ENCODE measurements around the gene CD180. TPM values are rescaled to one million over a fixed set of nuclear protein-coding genes. Genes with fewer than 3 reads are reported as not detected.

Gene CD180
- total and polyA plus RNA-seq, 5 donors from 2014 or later: 0.06 to 0.37 (median 0.11) TPM; not detected in 2

- Mint-ChIP-seq H3K27me3 (no peaks in the 10 kb centered on the region), H3K4me3 (no peak overlapping the region), H3K27ac (no peak overlapping the region), H3K36me3 (peaks cover 52% of the 10 kb centered on the region), H3K9me3 (no peaks in the 10 kb centered on the region), H3K4me1 (no peaks in the 10 kb centered on the region)
- Histone ChIP-seq H3K27ac (ENCODE audit: insufficient read depth, low read length, poor library complexity, severe bottlenecking) (no peak overlapping the region), H3K36me3 (ENCODE audit: control insufficient read depth, insufficient read depth, low read length) (peaks cover 71% of the 10 kb centered on the region), H3K9me3 (ENCODE audit: control insufficient read depth in 2 of 2, low read length in 2 of 2) (no peaks in the 10 kb centered on the region), H3K4me3 (ENCODE audit: low read depth, low read length) (no peak overlapping the region), H3K4me1 (ENCODE audit: control insufficient read depth, insufficient read depth, low read length, poor library complexity, severe bottlenecking) (no peaks in the 10 kb centered on the region), H3K27me3 (ENCODE audit: control insufficient read depth, insufficient read depth, low read length) (no peaks in the 10 kb centered on the region)
- no peak for ATAC-seq (ENCODE audit: low read depth in 2 of 2)
- no peak for DNase-seq
Observed at GRCh38 chr5:67135381-67135984, 61.1 kb downstream of the CD180 start.

- Mint-ChIP-seq H3K4me3 (no peak overlapping the region), H3K27me3 (no peaks in the 10 kb centered on the region), H3K27ac (no peak overlapping the region), H3K4me1 (no peaks in the 10 kb centered on the region), H3K9me3 (no peaks in the 10 kb centered on the region), H3K36me3 (peaks cover 43% of the 10 kb centered on the region)
- Histone ChIP-seq H3K4me1 (ENCODE audit: control insufficient read depth, insufficient read depth, low read length, poor library complexity, severe bottlenecking) (no peaks in the 10 kb centered on the region), H3K27me3 (ENCODE audit: control insufficient read depth, insufficient read depth, low read length) (no peaks in the 10 kb centered on the region), H3K36me3 (ENCODE audit: control insufficient read depth, insufficient read depth, low read length) (peaks cover 66% of the 10 kb centered on the region), H3K9me3 (ENCODE audit: control insufficient read depth in 2 of 2, low read length in 2 of 2) (no peaks in the 10 kb centered on the region), H3K4me3 (ENCODE audit: low read depth, low read length) (no peak overlapping the region), H3K27ac (ENCODE audit: insufficient read depth, low read length, poor library complexity, severe bottlenecking) (no peak overlapping the region)
- ATAC-seq (ENCODE audit: low read depth in 2 of 2): no peak
- no peak for DNase-seq
Observed at GRCh38 chr5:67133776-67134175, 62.8 kb downstream of the CD180 start.

- no peaks in the 10 kb centered on the region for H3K27me3 Mint-ChIP-seq
Observed at GRCh38 chr5:67133217-67133616, 63.4 kb downstream of the CD180 start.

GRCh38 chr5:67129768-67130167 is 66.8 kb downstream of the CD180 start:
- H3K27me3 Mint-ChIP-seq: no peaks in the 10 kb centered on the region
- no peak overlapping the region for H3K27ac Mint-ChIP-seq
- peaks cover 32% of the 10 kb centered on the region for H3K36me3 ChIP-seq (ENCODE audit: control insufficient read depth, insufficient read depth, low read length)
- no peak for ATAC-seq (ENCODE audit: low read depth in 2 of 2)
- no peak overlapping the region for H3K4me3 ChIP-seq (ENCODE audit: low read depth, low read length)
- H3K27ac ChIP-seq (ENCODE audit: insufficient read depth, low read length, poor library complexity, severe bottlenecking): no peak overlapping the region
- H3K36me3 Mint-ChIP-seq: peaks cover 57% of the 10 kb centered on the region
- H3K4me1 ChIP-seq (ENCODE audit: control insufficient read depth, insufficient read depth, low read length, poor library complexity, severe bottlenecking): no peaks in the 10 kb centered on the region
- no peaks in the 10 kb centered on the region for H3K9me3 ChIP-seq (ENCODE audit: control insufficient read depth in 2 of 2, low read length in 2 of 2)
- no peak overlapping the region for H3K4me3 Mint-ChIP-seq
- H3K9me3 Mint-ChIP-seq: peaks cover 0 to 3% (median 0%) of the 10 kb centered on the region in 7 donors
- no peaks in the 10 kb centered on the region for H3K27me3 ChIP-seq (ENCODE audit: control insufficient read depth, insufficient read depth, low read length)
- no peak for DNase-seq
- peaks cover 8 to 12% (median 10%) of the 10 kb centered on the region in 4 donors for H3K4me1 Mint-ChIP-seq

More at GRCh38 chr5:67133217-67133616, 63.4 kb downstream of the CD180 start:
- no peak for ATAC-seq (ENCODE audit: low read depth in 2 of 2)
- Histone ChIP-seq H3K27me3 (ENCODE audit: control insufficient read depth, insufficient read depth, low read length) (no peaks in the 10 kb centered on the region), H3K36me3 (ENCODE audit: control insufficient read depth, insufficient read depth, low read length) (peaks cover 63% of the 10 kb centered on the region), H3K4me3 (ENCODE audit: low read depth, low read length) (no peak overlapping the region), H3K9me3 (ENCODE audit: control insufficient read depth in 2 of 2, low read length in 2 of 2) (no peaks in the 10 kb centered on the region), H3K4me1 (ENCODE audit: control insufficient read depth, insufficient read depth, low read length, poor library complexity, severe bottlenecking) (no peaks in the 10 kb centered on the region), H3K27ac (ENCODE audit: insufficient read depth, low read length, poor library complexity, severe bottlenecking) (no peak overlapping the region)
- no peak for DNase-seq
- Mint-ChIP-seq H3K27ac (no peak overlapping the region), H3K4me1 (no peaks in the 10 kb centered on the region), H3K4me3 (no peak overlapping the region), H3K36me3 (peaks cover 47% of the 10 kb centered on the region), H3K9me3 (peaks cover 0 to 2% (median 0%) of the 10 kb centered on the region in 7 donors)

All from CD4-positive, CD25-positive, alpha-beta regulatory T cell (primary cell).